Hepatocyte (in vitro differentiated cells): ENCODE results near the gene ASIC1. TPM values are rescaled to one million over a fixed set of nuclear protein-coding genes. Genes with fewer than 3 reads are reported as not detected.

Source experiments
- DNase-seq: peaks from one replicate; pipeline ENCODE4 v3.0.0-alpha.2; 2016; ENCODE audit warnings: low spot score
- H2AFZ ChIP-seq: fragments of 200-600 bp; sonication (generic); 2 replicates; pipeline ENCODE4 v1.6.0; 2016; ENCODE audit warnings: antibody characterized with exemption, mild to moderate bottlenecking
- H3K27ac ChIP-seq: fragments of 200-600 bp; sonication (generic); 2 replicates; pipeline ENCODE4 v1.5.1; 2016; ENCODE audit warnings: mild to moderate bottlenecking
- H3K27me3 ChIP-seq: fragments of 200-600 bp; sonication (generic); 2 replicates; pipeline ENCODE4 v1.6.1; 2016
- H3K36me3 ChIP-seq: fragments of 200-600 bp; sonication (generic); replicated peaks from 2 replicates; pipeline ENCODE4 v1.5.1; 2016; ENCODE audit warnings: low read depth; ENCODE audit not compliant: insufficient read depth
- H3K4me1 ChIP-seq: fragments of 200-600 bp; sonication (generic); 2 replicates; pipeline ENCODE4 v1.5.1; 2016; ENCODE audit warnings: mild to moderate bottlenecking, moderate library complexity; ENCODE audit not compliant: insufficient read depth
- H3K4me2 ChIP-seq: fragments of 200-600 bp; sonication (generic); 2 replicates; pipeline ENCODE4 v1.6.0; 2016
- H3K4me3 ChIP-seq: fragments of 200-600 bp; sonication (generic); 2 replicates; pipeline ENCODE4 v1.5.1; 2016; ENCODE audit warnings: mild to moderate bottlenecking
- H3K79me2 ChIP-seq: fragments of 200-600 bp; sonication (generic); 2 replicates; pipeline ENCODE4 v1.6.0; 2017; ENCODE audit warnings: mild to moderate bottlenecking
- H3K9me2 ChIP-seq: fragments of 200-600 bp; sonication (generic); replicated peaks from 2 replicates; pipeline ENCODE4 v1.6.0; 2017; ENCODE audit warnings: mild to moderate bottlenecking; ENCODE audit not compliant: insufficient read depth
- H3K9me3 ChIP-seq: fragments of 200-600 bp; sonication (generic); 2 replicates; pipeline ENCODE4 v1.5.1; 2016; ENCODE audit warnings: low read depth, mild to moderate bottlenecking
- H4K20me1 ChIP-seq: fragments of 200-600 bp; sonication (generic); 2 replicates; pipeline ENCODE4 v1.6.0; 2016; ENCODE audit warnings: mild to moderate bottlenecking; ENCODE audit not compliant: insufficient read depth, poor library complexity, severe bottlenecking
- EZH2 ChIP-seq: fragments of 200-600 bp; sonication (generic); IDR thresholded peaks from 2 replicates; pipeline ENCODE4 v1.6.1; 2016; ENCODE audit warnings: antibody characterized with exemption, mild to moderate bottlenecking, borderline replicate concordance
- EZH2phosphoT487 ChIP-seq: fragments of 200-600 bp; sonication (generic); IDR thresholded peaks from one replicate; pipeline ENCODE4 v1.6.1; 2018; ENCODE audit warnings: antibody characterized with exemption, mild to moderate bottlenecking, low read depth, moderate library complexity; ENCODE audit not compliant: unreplicated experiment, severe bottlenecking
- WGBS: methylation state at CpG from one replicate; pipeline ENCODE4 v1.1.6; 2016; ENCODE audit warnings: low lambda C conversion rate; ENCODE audit errors: missing lambda C conversion rate; 5-methylcytosine and 5-hydroxymethylcytosine counted together
- polyA plus RNA-seq: library from polyadenylated mRNA; unstranded; fragments of >200 nt; fragmentation: Nextera tagmentation; extraction: Ambion mirVana; gene quantifications from 2 replicates; pipeline ENCODE4 v1.2.1, GENCODE V29; 2016
- total RNA-seq: library from RNA; depleted of rRNA; stranded (reverse); fragments of >200 nt; gene quantifications from 2 replicates; pipeline ENCODE4 v1.2.3, GENCODE V29; 2014
- TF ChIP-seq, protein P1 (sequence below): fragments of 200-600 bp; sonication (generic); IDR thresholded peaks from 2 replicates; pipeline ENCODE4 v1.5.1; 2016; ENCODE audit warnings: antibody characterized with exemption, mild to moderate bottlenecking; ENCODE audit not compliant: poor library complexity

The ASIC1 gene
- total and polyA plus RNA-seq, 2 experiments from 2014 or later = 2.4 to 4.6 TPM

DNA sequence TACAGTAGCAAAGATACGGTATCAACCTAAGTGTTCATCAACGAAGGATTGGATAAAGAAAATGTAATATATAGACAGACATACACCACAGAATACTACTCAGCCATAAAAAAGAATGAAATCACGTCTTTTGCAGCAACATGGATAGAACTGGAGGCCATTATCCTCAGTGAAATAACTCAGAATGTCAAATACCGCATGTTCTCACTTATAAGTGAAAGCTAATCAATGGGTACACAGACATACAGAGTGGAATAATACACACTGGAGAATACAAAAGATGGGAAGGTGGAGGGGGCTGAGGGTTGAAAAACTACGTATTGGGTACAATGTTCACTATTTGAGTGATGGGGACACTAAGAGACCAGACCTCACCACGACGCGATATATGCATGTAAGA lies 33.2 kb upstream of the ASIC1 start:
- Histone ChIP-seq H4K20me1 (no peaks in the 10 kb centered on the region), H3K36me3 (no peaks in the 10 kb centered on the region), H3K9me3 (no peaks in the 10 kb centered on the region), H3K79me2 (peaks cover 54% of the 10 kb centered on the region), H3K9me2 (no peaks in the 10 kb centered on the region), H3K27ac (no peak overlapping the region), H3K4me3 (no peak overlapping the region), H3K4me2 (peak overlapping the region; percentile 81), H3K4me1 (no peaks in the 10 kb centered on the region), H3K27me3 (no peaks in the 10 kb centered on the region), H2AFZ (peak overlapping the region; percentile 19)
- TF ChIP-seq, protein P1, sequence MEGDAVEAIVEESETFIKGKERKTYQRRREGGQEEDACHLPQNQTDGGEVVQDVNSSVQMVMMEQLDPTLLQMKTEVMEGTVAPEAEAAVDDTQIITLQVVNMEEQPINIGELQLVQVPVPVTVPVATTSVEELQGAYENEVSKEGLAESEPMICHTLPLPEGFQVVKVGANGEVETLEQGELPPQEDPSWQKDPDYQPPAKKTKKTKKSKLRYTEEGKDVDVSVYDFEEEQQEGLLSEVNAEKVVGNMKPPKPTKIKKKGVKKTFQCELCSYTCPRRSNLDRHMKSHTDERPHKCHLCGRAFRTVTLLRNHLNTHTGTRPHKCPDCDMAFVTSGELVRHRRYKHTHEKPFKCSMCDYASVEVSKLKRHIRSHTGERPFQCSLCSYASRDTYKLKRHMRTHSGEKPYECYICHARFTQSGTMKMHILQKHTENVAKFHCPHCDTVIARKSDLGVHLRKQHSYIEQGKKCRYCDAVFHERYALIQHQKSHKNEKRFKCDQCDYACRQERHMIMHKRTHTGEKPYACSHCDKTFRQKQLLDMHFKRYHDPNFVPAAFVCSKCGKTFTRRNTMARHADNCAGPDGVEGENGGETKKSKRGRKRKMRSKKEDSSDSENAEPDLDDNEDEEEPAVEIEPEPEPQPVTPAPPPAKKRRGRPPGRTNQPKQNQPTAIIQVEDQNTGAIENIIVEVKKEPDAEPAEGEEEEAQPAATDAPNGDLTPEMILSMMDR = no peak
- TF ChIP-seq EZH2 (no peak), EZH2phosphoT487 (no peak)
- 82% methylated on average over 8 of the region's 8 CpGs for WGBS
- DNase-seq = no peak

DNA sequence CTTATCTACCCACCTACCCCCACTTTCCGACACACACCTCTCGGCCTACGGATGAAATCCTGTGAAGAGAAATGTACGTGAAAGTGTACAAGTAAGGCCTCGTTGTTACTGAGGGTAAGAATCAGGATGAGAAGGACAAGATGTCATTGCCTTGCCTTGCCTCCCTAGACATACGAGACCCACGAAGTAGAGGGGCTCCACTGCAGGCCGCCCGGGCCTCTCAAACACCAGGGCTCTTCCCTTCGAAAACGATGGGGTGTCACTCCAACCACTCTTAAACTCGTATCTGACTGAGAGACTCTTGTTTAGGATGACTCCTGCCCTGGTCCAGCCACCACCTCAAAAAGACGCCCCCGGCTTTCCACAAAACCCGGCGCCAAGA lies 32.6 kb upstream of the ASIC1 start:
- 2% methylated on average over 16 of the region's 16 CpGs for WGBS
- Histone ChIP-seq H3K79me2 (peaks cover 48% of the 10 kb centered on the region), H3K27ac (peak overlapping the region; percentile 15), H3K27me3 (no peaks in the 10 kb centered on the region), H3K9me2 (no peaks in the 10 kb centered on the region), H3K4me1 (no peaks in the 10 kb centered on the region), H4K20me1 (no peaks in the 10 kb centered on the region), H3K4me3 (peak overlapping the region; percentile 27), H2AFZ (peak overlapping the region; percentile 19), H3K4me2 (peak overlapping the region; percentile 81), H3K36me3 (no peaks in the 10 kb centered on the region), H3K9me3 (no peaks in the 10 kb centered on the region)
- TF ChIP-seq, protein P1 = no peak
- TF ChIP-seq EZH2phosphoT487 (no peak), EZH2 (no peak)
- no peak for DNase-seq

DNA sequence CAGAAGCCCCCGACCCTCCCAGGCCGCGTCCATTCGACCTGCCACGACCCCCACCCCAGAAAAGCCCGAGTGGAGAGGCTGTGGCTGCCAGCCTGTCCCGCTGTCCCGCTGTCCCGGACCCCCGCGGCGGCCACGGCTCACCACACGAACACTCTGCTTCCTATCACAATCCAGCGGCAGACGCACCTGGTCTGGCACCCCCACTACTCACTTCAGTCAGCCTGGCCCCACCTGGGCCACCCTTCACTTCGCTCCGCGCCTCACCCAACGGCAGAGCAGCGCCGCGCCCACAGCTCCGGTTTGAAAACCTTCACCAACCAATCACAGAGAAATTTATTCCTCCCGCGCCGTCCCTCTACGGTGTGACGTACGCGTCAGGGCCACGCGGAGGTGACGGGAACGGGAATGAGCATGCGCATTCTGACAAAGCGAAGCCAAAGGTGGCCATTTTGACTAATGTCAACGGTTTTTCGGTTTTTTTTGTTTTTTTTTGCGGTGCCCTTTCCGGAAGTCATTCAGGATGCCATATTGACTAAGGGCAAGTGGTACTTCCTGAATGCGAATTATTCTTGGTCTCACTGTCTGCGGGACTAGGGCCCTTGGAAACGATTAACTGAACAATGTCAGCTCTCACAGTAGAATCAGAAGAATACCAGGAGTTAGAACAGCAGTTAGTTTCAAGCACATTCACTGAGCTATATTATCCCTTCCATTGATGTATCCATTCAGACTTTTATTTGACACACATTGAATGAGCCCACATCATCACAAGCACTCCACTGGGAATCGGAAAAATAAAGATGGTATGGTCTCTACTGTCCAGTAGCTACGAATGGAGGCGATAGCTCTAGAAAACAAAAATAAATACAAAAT lies 32.0 kb upstream of the ASIC1 start, which contains the start of gene RACGAP1:
TSS of gene RACGAP1 (minus strand) at position 308 of the 873 bp plus-strand sequence. CDS start 8,779 bp downstream, outside the sequence.
- Histone ChIP-seq H3K36me3 (no peaks in the 10 kb centered on the region), H3K9me3 (no peaks in the 10 kb centered on the region), H2AFZ (peak within 1 kb of the TSS; percentile 74), H3K27ac (peak within 1 kb of the TSS; percentile 22), H4K20me1 (no peaks in the 10 kb centered on the region), H3K27me3 (no peaks in the 10 kb centered on the region), H3K4me1 (no peaks in the 10 kb centered on the region), H3K4me2 (peak within 1 kb of the TSS; percentile 81), H3K9me2 (no peaks in the 10 kb centered on the region), H3K4me3 (peak within 1 kb of the TSS; percentile 27), H3K79me2 (peaks cover 42% of the 10 kb centered on the region)
- TF ChIP-seq EZH2phosphoT487 (no peak), EZH2 (no peak)
- TF ChIP-seq, protein P1 = no peak
- DNase-seq = peak; percentile 98
- WGBS = 6% methylated on average over 47 of the region's 47 CpGs
